ENCODE data around the gene CRYBA2.

- no peak for TF ChIP-seq CTCF (conservative IDR thresholded peaks at IDR 0.05; ENCODE audit: low read length)
- TF ChIP-seq EZH2phosphoT487 (IDR thresholded peaks at IDR 0.05; ENCODE audit: borderline replicate concordance, low read depth, low read length) = no peak
Observed at GRCh38 chr2:218988650-218989049, 4.6 kb downstream of the CRYBA2 start.
